Astrocyte (in vitro differentiated cells and primary cell): Measurements from ENCODE around the gene EAPP. TPM values are rescaled to one million over a fixed set of nuclear protein-coding genes. Genes with fewer than 3 reads are reported as not detected.
A peak's percentile ranks its signal among the peaks of the same experiment; 100 is the strongest.
"Not testable (repeated sequence)": the region's sequence is repeated elsewhere in the genome, so short reads cannot be mapped to it uniquely, and the experiment has no call there.

Experiments
- DNase-seq: peaks from one replicate; pipeline ENCODE4 v3.0.0-alpha.2; 2010; ENCODE audit warnings: low read depth
- FAIRE-seq: peaks from 2 replicates; lab custom pipeline; 2011; peaks lifted over from hg19 to GRCh38; lab: Jason Lieb, UNC
- H2AFZ ChIP-seq: 2 replicates; pipeline ENCODE4 v1.6.0; 2012; ENCODE audit warnings: low read depth, low read length, inconsistent platforms
- H3K27ac ChIP-seq: 2 replicates; pipeline ENCODE4 v1.5.1; 2011; ENCODE audit warnings: low read depth, low read length, inconsistent platforms
- H3K27me3 ChIP-seq: 2 replicates; pipeline ENCODE4 v1.6.0; 2011; ENCODE audit warnings: low read length, inconsistent platforms; ENCODE audit not compliant: insufficient read depth
- H3K36me3 ChIP-seq: 2 replicates; pipeline ENCODE4 v1.5.1; 2011; ENCODE audit warnings: low read length, inconsistent platforms; ENCODE audit not compliant: insufficient read depth
- H3K4me1 ChIP-seq: 2 replicates; pipeline ENCODE4 v1.5.1; 2011; ENCODE audit warnings: low read length, inconsistent platforms; ENCODE audit not compliant: insufficient read depth
- H3K4me2 ChIP-seq: 2 replicates; pipeline ENCODE4 v1.6.0; 2012; ENCODE audit warnings: low read length, inconsistent platforms
- H3K4me3 ChIP-seq: 2 replicates; pipeline ENCODE4 v1.5.1; 2011; ENCODE audit warnings: low read depth, mild to moderate bottlenecking, low read length, inconsistent platforms; ENCODE audit not compliant: insufficient read depth
- H3K79me2 ChIP-seq: 2 replicates; pipeline ENCODE4 v1.6.0; 2012; ENCODE audit warnings: mild to moderate bottlenecking, low read length, inconsistent platforms; ENCODE audit not compliant: insufficient read depth
- H3K9ac ChIP-seq: 2 replicates; pipeline ENCODE4 v1.6.0; 2012; ENCODE audit warnings: mild to moderate bottlenecking, low read length, inconsistent platforms
- H3K9me3 ChIP-seq: 2 replicates; pipeline ENCODE4 v1.5.1; 2012; ENCODE audit warnings: low read depth, mild to moderate bottlenecking, low read length, inconsistent platforms; ENCODE audit not compliant: insufficient read depth
- H4K20me1 ChIP-seq: 2 replicates; pipeline ENCODE4 v1.6.0; 2012; ENCODE audit warnings: low read length, inconsistent platforms; ENCODE audit not compliant: insufficient read depth
- H3K27ac Mint-ChIP-seq: one replicate; pipeline ENCODE4 v1.8.0; 2021; ENCODE audit warnings: mild to moderate bottlenecking, mixed read lengths; ENCODE audit not compliant: unreplicated experiment
- H3K27me3 Mint-ChIP-seq: one replicate; pipeline ENCODE4 v1.8.0; 2021; ENCODE audit warnings: low read depth, mixed read lengths; ENCODE audit not compliant: unreplicated experiment
- H3K36me3 Mint-ChIP-seq: one replicate; pipeline ENCODE4 v1.8.0; 2021; ENCODE audit warnings: low read depth, mixed read lengths; ENCODE audit not compliant: unreplicated experiment
- H3K4me1 Mint-ChIP-seq: one replicate; pipeline ENCODE4 v1.8.0; 2021; ENCODE audit warnings: low read depth, mixed read lengths; ENCODE audit not compliant: unreplicated experiment
- H3K4me3 Mint-ChIP-seq: one replicate; pipeline ENCODE4 v1.8.0; 2021; ENCODE audit warnings: mild to moderate bottlenecking, moderate library complexity, mixed read lengths; ENCODE audit not compliant: unreplicated experiment
- H3K9me3 Mint-ChIP-seq: one replicate; pipeline ENCODE4 v1.8.0; 2021; ENCODE audit warnings: mild to moderate bottlenecking, mixed read lengths; ENCODE audit not compliant: unreplicated experiment
- CTCF ChIP-seq: IDR thresholded peaks from 2 replicates; pipeline ENCODE4 v1.5.1; 2011; ENCODE audit warnings: low read depth, mild to moderate bottlenecking, inconsistent platforms, low read length, moderate library complexity; ENCODE audit not compliant: insufficient read depth
- EZH2 ChIP-seq: IDR thresholded peaks from 2 replicates; pipeline ENCODE4 v1.6.1; 2012; ENCODE audit warnings: mild to moderate bottlenecking, low read length, inconsistent platforms; ENCODE audit not compliant: insufficient read depth
- total RNA-seq: library from RNA; stranded (reverse); gene quantifications from 2 replicates; pipeline ENCODE4 v1.2.1, GENCODE V29; 2021

Gene EAPP
- total RNA-seq, 1 donor from 2014 or later: 47.9 TPM

GRCh38 chr14:34538871-34539406 is 562 bp downstream of the EAPP start:
- Histone ChIP-seq H3K4me1 (peaks cover 24% of the 10 kb centered on the region), H3K27ac (peak overlapping the region; percentile 94), H2AFZ (peak overlapping the region; percentile 80), H3K9me3 (no peaks in the 10 kb centered on the region), H3K4me3 (peak overlapping the region; percentile 79), H3K4me2 (peak overlapping the region; percentile 81), H3K27me3 (no peaks in the 10 kb centered on the region), H4K20me1 (peaks cover 3% of the 10 kb centered on the region), H3K9ac (peak overlapping the region; percentile 95), H3K79me2 (peaks cover 29% of the 10 kb centered on the region), H3K36me3 (peaks cover 2% of the 10 kb centered on the region)
- no peaks in the 10 kb centered on the region for H3K27me3 Mint-ChIP-seq
- peak overlapping the region; percentile 100 for H3K4me3 Mint-ChIP-seq
- no peaks in the 10 kb centered on the region for H3K36me3 Mint-ChIP-seq
- H3K4me1 Mint-ChIP-seq: peaks cover 19% of the 10 kb centered on the region
- TF ChIP-seq CTCF: no peak
- TF ChIP-seq EZH2: no peak
- H3K27ac Mint-ChIP-seq: peak overlapping the region; percentile 100
- H3K9me3 Mint-ChIP-seq: no peaks in the 10 kb centered on the region
- no peak for FAIRE-seq
- no peak for DNase-seq

- peak overlapping the region; percentile 95 for H3K9ac ChIP-seq
- peak overlapping the region; percentile 79 for H3K4me3 ChIP-seq
- not testable (repeated sequence) for H4K20me1 ChIP-seq, H3K9me3 Mint-ChIP-seq, H3K36me3 ChIP-seq, H2AFZ ChIP-seq, H3K27me3 Mint-ChIP-seq, H3K9me3 ChIP-seq, FAIRE-seq, H3K27me3 ChIP-seq, H3K36me3 Mint-ChIP-seq, DNase-seq
- H3K27ac ChIP-seq: peak overlapping the region; percentile 94
- peaks cover 29% of the 10 kb centered on the region for H3K79me2 ChIP-seq
- peak overlapping the region; percentile 100 for H3K27ac Mint-ChIP-seq
- H3K4me1 Mint-ChIP-seq: peaks cover 19% of the 10 kb centered on the region
- peaks cover 24% of the 10 kb centered on the region for H3K4me1 ChIP-seq
- peak overlapping the region; percentile 81 for H3K4me2 ChIP-seq
- H3K4me3 Mint-ChIP-seq: peak overlapping the region; percentile 100
These were observed 1.4 kb downstream of the EAPP start for GRCh38 chr14:34538096-34538495.

GRCh38 chr14:34537677-34538009 is 1.9 kb downstream of the EAPP start:
- H2AFZ ChIP-seq: no peak overlapping the region
- no peak for FAIRE-seq

More at GRCh38 chr14:34537677-34538009, 1.9 kb downstream of the EAPP start:
- peaks cover 6% of the 10 kb centered on the region for H3K36me3 ChIP-seq
- peak overlapping the region; percentile 32 for H3K4me3 ChIP-seq
- H3K9ac ChIP-seq: peak overlapping the region; percentile 95
- no peaks in the 10 kb centered on the region for H3K9me3 ChIP-seq
- Mint-ChIP-seq H3K27ac (peak overlapping the region; percentile 100), H3K4me1 (peaks cover 19% of the 10 kb centered on the region), H3K4me3 (peak overlapping the region; percentile 100), H3K27me3 (no peaks in the 10 kb centered on the region), H3K36me3 (peaks cover 2% of the 10 kb centered on the region), H3K9me3 (no peaks in the 10 kb centered on the region)
- peak overlapping the region; percentile 94 for H3K27ac ChIP-seq
- peaks cover 29% of the 10 kb centered on the region for H3K79me2 ChIP-seq
- no peaks in the 10 kb centered on the region for H3K27me3 ChIP-seq
- TF ChIP-seq CTCF (no peak), EZH2 (no peak)
- peak overlapping the region; percentile 81 for H3K4me2 ChIP-seq
- H4K20me1 ChIP-seq: peaks cover 4% of the 10 kb centered on the region
- DNase-seq: no peak
- peaks cover 24% of the 10 kb centered on the region for H3K4me1 ChIP-seq
